Measurements from ENCODE around the gene ADGB.

DNA sequence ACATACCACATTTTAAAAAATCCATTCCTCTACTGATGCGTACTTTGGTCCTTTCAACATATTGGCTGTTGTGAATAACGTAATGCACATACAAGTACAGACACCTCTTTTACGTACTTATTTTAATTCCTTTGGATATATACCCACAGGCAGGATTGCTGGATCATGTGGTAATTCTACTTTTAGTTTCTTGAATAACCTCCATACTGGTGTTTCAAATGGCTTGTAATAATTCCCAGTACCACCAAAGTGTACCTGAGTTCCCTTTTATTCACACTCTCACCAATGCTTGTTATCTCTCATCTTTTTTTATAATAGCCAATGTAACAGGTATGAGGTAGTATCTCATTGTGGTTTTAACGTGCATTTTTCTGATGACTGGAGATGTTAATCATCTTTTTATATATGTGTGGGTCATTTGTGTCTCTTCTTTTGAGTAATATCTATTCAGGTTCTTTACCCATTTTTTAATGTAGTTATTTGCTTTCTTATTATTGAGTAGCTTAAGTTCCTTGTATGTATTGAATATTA is 191.9 kb downstream of the ADGB start:
- TF ChIP-seq POLR2A (IDR thresholded peaks at IDR 0.05; ENCODE audit: low read depth, low read length) (no peak), POLR2AphosphoS5 (IDR thresholded peaks at IDR 0.05; ENCODE audit: low read depth, low read length) (no peak), TAF1 (IDR thresholded peaks at IDR 0.05; ENCODE audit: borderline replicate concordance, low read depth, low read length) (no peak)

All from GM12892 (cell line).